Sigmoid colon (tissue), 7 donors: Measurements from ENCODE around the gene BCAS3. TPM values are rescaled to one million over a fixed set of nuclear protein-coding genes. Genes with fewer than 3 reads are reported as not detected.

ENCODE experiments used
- DNase-seq: peaks from one replicate; pipeline ENCODE4 v3.0.0-alpha.2; 2019
- H3K27ac ChIP-seq, 4 donors: fragments of 200-600 bp; sonication (generic); one replicate each; pipeline ENCODE4 v1.5.1; 2016 to 2019; ENCODE audit warnings: mild to moderate bottlenecking in 1 of 4
- H3K27me3 ChIP-seq, 3 donors: fragments of 200-600 bp; sonication (generic); one replicate each; pipeline ENCODE4 v1.5.1; 2019; ENCODE audit warnings: mild to moderate bottlenecking in 1 of 3
- H3K36me3 ChIP-seq, 4 donors: fragments of 200-600 bp; sonication (generic); one replicate each; pipeline ENCODE4 v1.5.1; 2016 to 2019
- H3K4me1 ChIP-seq, 4 donors: fragments of 200-600 bp; sonication (generic); one replicate each; pipeline ENCODE4 v1.5.1; 2017 to 2019
- H3K4me3 ChIP-seq, 4 donors: fragments of 200-600 bp; sonication (generic); one replicate each; pipeline ENCODE4 v1.5.1; 2017 to 2019; ENCODE audit warnings: mild to moderate bottlenecking in 2 of 4, moderate library complexity in 1 of 4
- H3K9me3 ChIP-seq, 4 donors: fragments of 200-600 bp in 3 of 4; sonication (generic) in 3 of 4; one replicate each; pipeline versions ENCODE4 v1.5.1 to v1.6.1; 2013 to 2019
- CTCF ChIP-seq, 4 experiments: fragments of 450-650 bp in 3 of 4; fragments of 200-600 bp in 1 of 4; IDR thresholded peaks; one replicate each; pipeline ENCODE4 v1.5.1; 2016 to 2019; ENCODE audit warnings: antibody characterized with exemption in 4 of 4, mild to moderate bottlenecking in 3 of 4, moderate library complexity in 2 of 4
- EP300 ChIP-seq, 4 donors: sonication (generic); formaldehyde crosslinking; IDR thresholded peaks; one replicate each; pipeline ENCODE4 v1.6.1; 2017; ENCODE audit warnings: antibody characterized with exemption in 4 of 4
- POLR2A ChIP-seq, 2 donors: fragments of 450-650 bp; IDR thresholded peaks; one replicate each; pipeline ENCODE4 v1.6.1; 2016; ENCODE audit warnings: antibody characterized with exemption in 2 of 2, mild to moderate bottlenecking in 2 of 2, moderate library complexity in 2 of 2
- POLR2AphosphoS5 ChIP-seq, 4 donors: sonication (generic); formaldehyde crosslinking; IDR thresholded peaks; one replicate each; pipeline ENCODE4 v1.6.1; 2017; ENCODE audit warnings: antibody characterized with exemption in 4 of 4
- WGBS, 2 donors: extraction: QIAGEN DNeasy Blood & Tissue Kit; methylation state at CpG; one replicate each; pipeline ENCODE4 v1.1.7; 2013; 5-methylcytosine and 5-hydroxymethylcytosine counted together
- intact Hi-C: fragments of 100-400 bp; cut with DNase I; formaldehyde crosslinking; loops from one replicate; pipeline ENCODE4 v1.15.1; 2023
- polyA plus RNA-seq, 3 donors: library from polyadenylated mRNA; stranded (reverse); fragments of 200-250 nt; gene quantifications; one replicate each; pipeline ENCODE4 v1.2.3, GENCODE V29; 2013
- total RNA-seq, 4 donors: library from RNA; depleted of rRNA; stranded (reverse); fragments of >200 nt; gene quantifications; one replicate each; pipeline ENCODE4 v1.1.0, GENCODE V29; 2016
- donor health status: healthy with polysubstance abuse.
- donor health status: Bipolar disorder and iron deficiency.
- donor health status: healthy.

BCAS3 gene
- total and polyA plus RNA-seq, 7 donors: 6.3 to 38.5 (median 28.5) TPM

- no peaks in the 10 kb centered on the region for H3K9me3 ChIP-seq
- TF ChIP-seq POLR2AphosphoS5 (IDR thresholded peaks at IDR 0.05): peak in 2 of 4 donors; percentile 31 to 52
- TF ChIP-seq EP300 (IDR thresholded peaks at IDR 0.05): no peak
- DNase-seq: peak; percentile 64
- no peaks in the 10 kb centered on the region for H3K36me3 ChIP-seq
- peaks cover 0 to 59% (median 55%) of the 10 kb centered on the region in 4 donors for H3K4me1 ChIP-seq
- peak overlapping the region in 3 of 4 donors; percentile 0 to 91 (median 20) for H3K27ac ChIP-seq
- peak overlapping the region in 3 of 4 donors; percentile 14 to 28 (median 24) for H3K4me3 ChIP-seq
- intact Hi-C loops: loop anchor here (5.0 kb wide), 1 partner anchor 152 kb away; no protein-coding TSS in a partner anchor
- H3K27me3 ChIP-seq: peaks cover 73 to 100% (median 93%) of the 10 kb centered on the region in 3 donors
- 8 to 13% methylated on average over 66 of the region's 66 CpGs for WGBS, 2 donors
These were observed 726.4 kb downstream of the BCAS3 start for GRCh38 chr17:61403801-61404662.

- peaks cover 0 to 57% (median 53%) of the 10 kb centered on the region in 4 donors for H3K4me1 ChIP-seq
- H3K27ac ChIP-seq: peak overlapping the region in 2 of 4 donors; percentile 20 to 91
- no peaks in the 10 kb centered on the region for H3K36me3 ChIP-seq
- WGBS, 2 donors: 1 to 7% methylated on average over 27 of the region's 27 CpGs
- DNase-seq: no peak
- H3K27me3 ChIP-seq: peaks cover 68 to 98% (median 91%) of the 10 kb centered on the region in 3 donors
- no peak for TF ChIP-seq POLR2A (IDR thresholded peaks at IDR 0.05)
- intact Hi-C loops: loop anchor here (5.0 kb wide), 1 partner anchor 152 kb away; no protein-coding TSS in a partner anchor
- H3K9me3 ChIP-seq: no peaks in the 10 kb centered on the region
- H3K4me3 ChIP-seq: peak overlapping the region in 2 of 4 donors; percentile 24 to 28
These were observed 726.9 kb downstream of the BCAS3 start for GRCh38 chr17:61404663-61404912.

- H3K9me3 ChIP-seq: no peaks in the 10 kb centered on the region
- no peaks in the 10 kb centered on the region for H3K36me3 ChIP-seq
- DNase-seq: peak; percentile 62
- WGBS, 2 donors: 5 to 11% methylated on average over 71 of the region's 71 CpGs
- TF ChIP-seq CTCF (IDR thresholded peaks at IDR 0.05) (no peak), POLR2A (IDR thresholded peaks at IDR 0.05) (no peak), POLR2AphosphoS5 (IDR thresholded peaks at IDR 0.05) (no peak), EP300 (IDR thresholded peaks at IDR 0.05) (no peak)
- H3K27me3 ChIP-seq: peaks cover 68 to 98% (median 93%) of the 10 kb centered on the region in 3 donors
- peak overlapping the region in 3 of 4 donors; percentile 23 to 91 (median 27) for H3K27ac ChIP-seq
- peaks cover 0 to 59% (median 55%) of the 10 kb centered on the region in 4 donors for H3K4me1 ChIP-seq
- peak overlapping the region in 3 of 4 donors; percentile 7 to 28 (median 24) for H3K4me3 ChIP-seq
- intact Hi-C loops: loop anchor here (5.0 kb wide), 1 partner anchor 153 kb away; no protein-coding TSS in a partner anchor
These were observed 727.4 kb downstream of the BCAS3 start for GRCh38 chr17:61404913-61405685.

GRCh38 chr17:61405686-61406536, 728.3 kb downstream of the BCAS3 start:
- Histone ChIP-seq H3K4me1 (peaks cover 0 to 61% (median 56%) of the 10 kb centered on the region in 4 donors), H3K4me3 (peak overlapping the region in 2 of 4 donors; percentile 24 to 28), H3K36me3 (no peaks in the 10 kb centered on the region), H3K27ac (peak overlapping the region in 2 of 4 donors; percentile 23 to 91), H3K27me3 (peaks cover 73 to 98% (median 95%) of the 10 kb centered on the region in 3 donors), H3K9me3 (no peaks in the 10 kb centered on the region)
- 26 to 29% methylated on average over 37 of the region's 37 CpGs for WGBS, 2 donors
- TF ChIP-seq CTCF (IDR thresholded peaks at IDR 0.05): no peak
- intact Hi-C loops: no loop called here
- peak; percentile 64 for DNase-seq

GRCh38 chr17:61406537-61406845, 728.8 kb downstream of the BCAS3 start:
- no peak for DNase-seq
- no peaks in the 10 kb centered on the region for H3K36me3 ChIP-seq
- peaks cover 73 to 98% (median 95%) of the 10 kb centered on the region in 3 donors for H3K27me3 ChIP-seq
- intact Hi-C loops: no loop called here
- TF ChIP-seq POLR2A (IDR thresholded peaks at IDR 0.05): no peak
- no peak for TF ChIP-seq CTCF (IDR thresholded peaks at IDR 0.05)
- TF ChIP-seq EP300 (IDR thresholded peaks at IDR 0.05): no peak
- no peak for TF ChIP-seq POLR2AphosphoS5 (IDR thresholded peaks at IDR 0.05)
- H3K4me1 ChIP-seq: peaks cover 0 to 62% (median 59%) of the 10 kb centered on the region in 4 donors
- H3K4me3 ChIP-seq: no peak overlapping the region
- 37 to 50% methylated on average over 1 of the region's 1 CpG for WGBS, 2 donors
- H3K27ac ChIP-seq: peak overlapping the region in 1 of 4 donors; percentile 91
- no peaks in the 10 kb centered on the region for H3K9me3 ChIP-seq
